Measurements from ENCODE around the gene ITGA4.

Gene ITGA4

DNA sequence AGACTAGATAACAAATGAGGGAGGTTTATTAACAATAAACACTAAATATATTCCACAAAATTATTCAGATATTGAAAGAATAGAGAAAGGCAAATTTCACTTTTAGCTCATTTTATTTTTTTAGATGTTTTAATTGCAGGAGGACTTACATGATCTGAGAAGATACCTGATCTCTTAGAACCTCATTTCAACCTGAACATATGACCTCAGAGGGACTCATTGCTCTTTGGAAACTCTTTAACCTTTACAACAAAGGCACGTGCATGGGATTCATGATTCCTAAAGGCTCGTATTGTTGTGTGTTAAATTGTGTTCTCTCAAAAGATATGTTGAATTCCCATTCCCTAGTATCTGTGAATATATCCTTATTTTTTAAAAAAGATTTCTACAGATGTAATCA, 35.7 kb upstream of the ITGA4 start:
- Histone ChIP-seq H2AFZ (ENCODE audit: low read length) (peak overlapping the region; percentile 40; the same call in 1 of the 2 replicates), H3K4me1 (ENCODE audit: insufficient read depth, low read length, poor library complexity, severe bottlenecking) (peaks cover 26% of the 10 kb centered on the region), H3K79me2 (ENCODE audit: insufficient read depth, low read length) (no peaks in the 10 kb centered on the region), H3K9me2 (replicated peaks; ENCODE audit: low read depth, low read length) (no peaks in the 10 kb centered on the region), H3K9me3 (ENCODE audit: insufficient read depth, low read depth, low read length) (no peaks in the 10 kb centered on the region), H3F3A (ENCODE audit: low read depth) (no peaks in the 10 kb centered on the region), H3K4me2 (ENCODE audit: low read depth, low read length, poor library complexity, severe bottlenecking) (peak overlapping the region; percentile 34), H4K20me1 (ENCODE audit: insufficient read depth, low read length, poor library complexity, severe bottlenecking) (no peaks in the 10 kb centered on the region), H3K36me3 (ENCODE audit: insufficient read depth, low read length) (no peaks in the 10 kb centered on the region), H3K9ac (ENCODE audit: low read depth, low read length, poor library complexity, severe bottlenecking) (peak overlapping the region; percentile 9), H3K4me3 (ENCODE audit: low read length, poor library complexity, severe bottlenecking) (no peak overlapping the region), H3K27me3 (ENCODE audit: insufficient read depth, low read length, poor library complexity, severe bottlenecking) (no peaks in the 10 kb centered on the region)
- TF ChIP-seq, protein P1, sequence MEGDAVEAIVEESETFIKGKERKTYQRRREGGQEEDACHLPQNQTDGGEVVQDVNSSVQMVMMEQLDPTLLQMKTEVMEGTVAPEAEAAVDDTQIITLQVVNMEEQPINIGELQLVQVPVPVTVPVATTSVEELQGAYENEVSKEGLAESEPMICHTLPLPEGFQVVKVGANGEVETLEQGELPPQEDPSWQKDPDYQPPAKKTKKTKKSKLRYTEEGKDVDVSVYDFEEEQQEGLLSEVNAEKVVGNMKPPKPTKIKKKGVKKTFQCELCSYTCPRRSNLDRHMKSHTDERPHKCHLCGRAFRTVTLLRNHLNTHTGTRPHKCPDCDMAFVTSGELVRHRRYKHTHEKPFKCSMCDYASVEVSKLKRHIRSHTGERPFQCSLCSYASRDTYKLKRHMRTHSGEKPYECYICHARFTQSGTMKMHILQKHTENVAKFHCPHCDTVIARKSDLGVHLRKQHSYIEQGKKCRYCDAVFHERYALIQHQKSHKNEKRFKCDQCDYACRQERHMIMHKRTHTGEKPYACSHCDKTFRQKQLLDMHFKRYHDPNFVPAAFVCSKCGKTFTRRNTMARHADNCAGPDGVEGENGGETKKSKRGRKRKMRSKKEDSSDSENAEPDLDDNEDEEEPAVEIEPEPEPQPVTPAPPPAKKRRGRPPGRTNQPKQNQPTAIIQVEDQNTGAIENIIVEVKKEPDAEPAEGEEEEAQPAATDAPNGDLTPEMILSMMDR (conservative IDR thresholded peaks at IDR 0.05; ENCODE audit: low read length), result no peak
- TF ChIP-seq EZH2phosphoT487 (IDR thresholded peaks at IDR 0.05; ENCODE audit: borderline replicate concordance), result no peak

DNA sequence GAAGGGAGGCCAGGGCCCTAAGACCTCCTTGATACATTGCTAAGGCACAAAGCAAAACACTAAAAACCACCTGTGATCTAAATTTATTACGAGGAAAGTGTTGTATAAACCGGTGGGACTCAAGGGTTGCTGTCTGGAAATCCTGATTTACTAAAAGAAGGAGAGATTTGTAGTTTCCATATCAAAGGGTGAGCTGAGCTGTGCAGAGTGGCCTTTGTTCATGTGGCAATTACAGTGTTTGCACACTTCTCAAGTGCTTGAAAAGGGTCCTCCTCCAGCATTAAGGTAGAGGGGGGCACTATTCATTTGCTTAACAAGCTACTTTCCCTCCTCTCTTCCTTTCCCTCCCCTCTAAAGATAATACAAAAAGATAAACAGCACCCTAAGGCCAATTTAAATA, 30.5 kb upstream of the ITGA4 start:
- Histone ChIP-seq H3K9ac (ENCODE audit: low read depth, low read length, poor library complexity, severe bottlenecking) (no peak overlapping the region), H4K20me1 (ENCODE audit: insufficient read depth, low read length, poor library complexity, severe bottlenecking) (no peaks in the 10 kb centered on the region)

DNA sequence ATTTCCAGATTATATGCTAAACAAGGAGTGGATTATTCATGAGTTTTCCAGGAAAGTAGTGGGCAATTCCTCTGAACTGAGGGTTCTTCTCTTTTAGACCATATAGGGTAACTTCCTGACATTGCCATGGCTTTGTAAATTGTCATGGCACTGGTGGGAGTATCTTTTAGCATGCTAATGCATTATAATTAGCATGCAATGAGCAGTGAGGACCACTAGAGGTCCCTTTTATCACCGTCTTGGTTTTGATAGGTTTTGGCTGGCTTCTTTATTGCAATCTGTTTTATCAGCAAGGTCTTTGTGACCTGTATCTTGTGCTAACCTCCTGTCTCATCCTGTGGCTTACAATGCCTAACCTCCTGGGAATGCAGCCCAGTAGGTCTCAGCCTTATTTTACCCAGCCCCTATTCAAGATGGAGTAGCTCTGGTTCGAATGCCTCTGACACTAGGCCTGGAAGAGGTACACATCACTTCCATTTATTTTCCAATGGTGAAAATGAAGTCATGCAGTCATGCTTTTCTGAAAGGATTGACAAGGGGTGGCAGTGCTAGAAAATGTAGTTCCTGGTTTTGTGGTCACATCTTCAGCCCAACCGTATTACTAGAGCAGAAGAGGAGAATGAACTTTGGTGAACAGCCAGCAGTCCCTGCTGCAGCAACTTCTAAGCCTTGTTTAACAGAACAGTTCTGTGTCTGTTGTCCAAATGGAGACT, 26.6 kb upstream of the ITGA4 start:
- Histone ChIP-seq H3K4me2 (ENCODE audit: low read depth, low read length, poor library complexity, severe bottlenecking) (peak overlapping the region; percentile 38), H4K20me1 (ENCODE audit: insufficient read depth, low read length, poor library complexity, severe bottlenecking) (no peaks in the 10 kb centered on the region), H3K9me3 (ENCODE audit: insufficient read depth, low read depth, low read length) (peaks cover 25% of the 10 kb centered on the region; the same call in 1 of the 2 replicates), H3K27me3 (ENCODE audit: insufficient read depth, low read length, poor library complexity, severe bottlenecking) (no peaks in the 10 kb centered on the region), H2AFZ (ENCODE audit: low read length) (0 out of 2 replicates have a peak overlapping the region, but pooled peaks have one; percentile 8), H3F3A (ENCODE audit: low read depth) (peaks cover 10% of the 10 kb centered on the region; the same call in 1 of the 2 replicates), H3K36me3 (ENCODE audit: insufficient read depth, low read length) (peaks cover 7% of the 10 kb centered on the region; the same call in 1 of the 2 replicates), H3K9me2 (replicated peaks; ENCODE audit: low read depth, low read length) (no peaks in the 10 kb centered on the region), H3K4me1 (ENCODE audit: insufficient read depth, low read length, poor library complexity, severe bottlenecking) (peaks cover 42% of the 10 kb centered on the region), H3K9ac (ENCODE audit: low read depth, low read length, poor library complexity, severe bottlenecking) (peak overlapping the region; percentile 63), H3K79me2 (ENCODE audit: insufficient read depth, low read length) (no peaks in the 10 kb centered on the region), H3K4me3 (ENCODE audit: low read length, poor library complexity, severe bottlenecking) (no peak overlapping the region)
- TF ChIP-seq, protein P1 (conservative IDR thresholded peaks at IDR 0.05; ENCODE audit: low read length), result peak; percentile 72
- TF ChIP-seq EZH2phosphoT487 (IDR thresholded peaks at IDR 0.05; ENCODE audit: borderline replicate concordance), result no peak

More for the DNA sequence above, 30.5 kb upstream of the ITGA4 start:
- Histone ChIP-seq H3F3A (ENCODE audit: low read depth) (peaks cover 10% of the 10 kb centered on the region; the same call in 1 of the 2 replicates), H3K4me1 (ENCODE audit: insufficient read depth, low read length, poor library complexity, severe bottlenecking) (peaks cover 45% of the 10 kb centered on the region), H3K9me3 (ENCODE audit: insufficient read depth, low read depth, low read length) (no peaks in the 10 kb centered on the region), H3K4me2 (ENCODE audit: low read depth, low read length, poor library complexity, severe bottlenecking) (no peak overlapping the region), H3K9me2 (replicated peaks; ENCODE audit: low read depth, low read length) (no peaks in the 10 kb centered on the region), H3K4me3 (ENCODE audit: low read length, poor library complexity, severe bottlenecking) (no peak overlapping the region), H3K27me3 (ENCODE audit: insufficient read depth, low read length, poor library complexity, severe bottlenecking) (no peaks in the 10 kb centered on the region), H3K79me2 (ENCODE audit: insufficient read depth, low read length) (no peaks in the 10 kb centered on the region), H3K36me3 (ENCODE audit: insufficient read depth, low read length) (no peaks in the 10 kb centered on the region), H2AFZ (ENCODE audit: low read length) (no peak overlapping the region)
- no peak for TF ChIP-seq EZH2phosphoT487 (IDR thresholded peaks at IDR 0.05; ENCODE audit: borderline replicate concordance)
- TF ChIP-seq, protein P1 (conservative IDR thresholded peaks at IDR 0.05; ENCODE audit: low read length), result no peak
